SK-N-SH treated with all-trans-retinoic acid at 6 μM for 48 hours (cell line): ENCODE measurements around the gene MICB.

Experiments
- ARNTL ChIP-seq: fragments of 450-650 bp; formaldehyde crosslinking; IDR thresholded peaks from 2 replicates; pipeline ENCODE4 v1.5.0; 2020; ENCODE audit warnings: low read depth, mild to moderate bottlenecking, moderate library complexity, borderline replicate concordance
- PATZ1 ChIP-seq: fragments of 250-450 bp; sonication (Bioruptor Pico); IDR thresholded peaks from 2 replicates; pipeline ENCODE4 v1.8.0; 2020; ENCODE audit warnings: mild to moderate bottlenecking, moderate library complexity, borderline replicate concordance
- RARB ChIP-seq: fragments of 250-450 bp; sonication (Bioruptor Pico); IDR thresholded peaks from 2 replicates; pipeline ENCODE4 v1.8.0; 2021; ENCODE audit warnings: mild to moderate bottlenecking, moderate library complexity
- SNAI2 ChIP-seq: fragments of 250-450 bp; sonication (Bioruptor Pico); IDR thresholded peaks from 2 replicates; pipeline ENCODE4 v1.5.0; 2020; ENCODE audit warnings: mild to moderate bottlenecking, moderate library complexity
- TCF4 ChIP-seq: fragments of 250-450 bp; sonication (Bioruptor Pico); IDR thresholded peaks from 2 replicates; pipeline ENCODE4 v1.8.0; 2021; ENCODE audit warnings: mild to moderate bottlenecking, moderate library complexity, borderline replicate concordance
- TOX ChIP-seq: fragments of 250-450 bp; sonication (Bioruptor Pico); IDR thresholded peaks from 2 replicates; pipeline ENCODE4 v1.8.0; 2021; ENCODE audit warnings: mild to moderate bottlenecking, moderate library complexity, borderline replicate concordance
- TSHZ2 ChIP-seq: fragments of 250-450 bp; sonication (Bioruptor Pico); IDR thresholded peaks from 2 replicates; pipeline ENCODE4 v1.5.0; 2020; ENCODE audit warnings: mild to moderate bottlenecking, moderate library complexity
- ZC3H10 ChIP-seq: fragments of 250-450 bp; sonication (Bioruptor Pico); IDR thresholded peaks from 2 replicates; pipeline ENCODE4 v1.5.1; 2021; ENCODE audit warnings: mild to moderate bottlenecking, moderate library complexity
- ZFP3 ChIP-seq: fragments of 250-450 bp; sonication (Bioruptor Pico); IDR thresholded peaks from 2 replicates; pipeline ENCODE4 v1.5.0; 2020; ENCODE audit warnings: mild to moderate bottlenecking, moderate library complexity
- ZFP30 ChIP-seq: fragments of 450-650 bp; formaldehyde crosslinking; IDR thresholded peaks from 2 replicates; pipeline ENCODE4 v1.5.0; 2022; ENCODE audit warnings: mild to moderate bottlenecking, moderate library complexity
- ZNF565 ChIP-seq: fragments of 450-650 bp; formaldehyde crosslinking; conservative IDR thresholded peaks from 2 replicates; pipeline ENCODE4 v1.5.0; 2020; ENCODE audit warnings: low read depth, mild to moderate bottlenecking, moderate library complexity

GRCh38 chr6:31465718-31466117, 32.2 kb upstream of the MICB start:
- no peak for TF ChIP-seq ZC3H10 (CRISPR knock-in tag)
- TF ChIP-seq ZNF565 (CRISPR knock-in tag) = no peak
- TF ChIP-seq TSHZ2 (CRISPR knock-in tag) = no peak
- TF ChIP-seq TOX (CRISPR knock-in tag) = no peak
- TF ChIP-seq RARB (CRISPR knock-in tag) = no peak
- TF ChIP-seq SNAI2 (CRISPR knock-in tag) = no peak
- TF ChIP-seq ARNTL (CRISPR knock-in tag) = no peak
- no peak for TF ChIP-seq ZFP3 (CRISPR knock-in tag)
- TF ChIP-seq TCF4 (CRISPR knock-in tag) = no peak
- TF ChIP-seq ZFP30 (CRISPR knock-in tag) = no peak
- no peak for TF ChIP-seq PATZ1 (CRISPR knock-in tag)
